Cortex of kidney (tissue), 1 donor: Measurements from ENCODE around the gene COL5A1.

Source experiments
- DNase-seq: peaks from one replicate; lab custom pipeline; 2025; lab: John Stamatoyannopoulos, UW

Gene COL5A1

GRCh38 chr9:134744385-134745295 lies 103.0 kb downstream of the COL5A1 start:
- no peak for DNase-seq

- DNase-seq, result no peak
Observed at GRCh38 chr9:134747951-134748489, 106.4 kb downstream of the COL5A1 start.

GRCh38 chr9:134748591-134748990 lies 107.0 kb downstream of the COL5A1 start:
- DNase-seq, result no peak

GRCh38 chr9:134750450-134751155 lies 109.0 kb downstream of the COL5A1 start:
- no peak for DNase-seq

- no peak for DNase-seq
Observed at GRCh38 chr9:134751622-134752021, 110.0 kb downstream of the COL5A1 start.

DNA sequence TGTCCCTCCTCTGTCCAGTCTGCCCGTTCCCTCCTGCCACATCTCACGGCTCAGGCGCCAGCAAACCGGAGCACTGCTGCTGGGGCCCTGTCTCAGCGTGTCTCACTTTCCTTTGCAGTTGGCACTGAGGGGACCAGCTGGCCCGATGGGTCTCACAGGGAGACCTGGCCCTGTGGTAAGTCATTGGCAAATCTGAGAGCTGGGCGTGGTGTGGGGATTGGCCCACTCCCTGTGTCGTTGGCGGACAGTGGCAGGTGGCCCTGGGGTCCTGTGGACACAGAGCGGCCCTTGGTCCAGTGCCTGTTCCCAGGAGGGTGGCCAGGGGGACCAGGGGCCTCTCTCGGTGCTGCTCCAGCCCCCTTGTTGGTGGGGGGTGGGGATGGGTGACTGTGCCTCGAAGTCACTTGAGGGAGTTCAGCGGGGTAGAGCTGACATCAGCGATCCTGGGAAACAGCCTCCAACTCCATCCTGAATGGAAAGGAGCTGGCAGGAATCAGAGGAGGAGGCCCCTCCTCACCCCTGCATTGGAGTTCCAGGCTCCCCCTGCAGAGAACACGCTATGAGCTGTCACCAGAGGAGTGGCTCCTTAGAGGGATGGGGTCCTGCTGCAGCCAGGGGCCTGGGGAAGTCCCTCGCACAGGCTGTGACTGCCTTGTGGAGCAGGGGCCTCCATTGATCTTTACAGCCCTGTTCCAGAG lies 111.0 kb downstream of the COL5A1 start:
- no peak for DNase-seq

DNA sequence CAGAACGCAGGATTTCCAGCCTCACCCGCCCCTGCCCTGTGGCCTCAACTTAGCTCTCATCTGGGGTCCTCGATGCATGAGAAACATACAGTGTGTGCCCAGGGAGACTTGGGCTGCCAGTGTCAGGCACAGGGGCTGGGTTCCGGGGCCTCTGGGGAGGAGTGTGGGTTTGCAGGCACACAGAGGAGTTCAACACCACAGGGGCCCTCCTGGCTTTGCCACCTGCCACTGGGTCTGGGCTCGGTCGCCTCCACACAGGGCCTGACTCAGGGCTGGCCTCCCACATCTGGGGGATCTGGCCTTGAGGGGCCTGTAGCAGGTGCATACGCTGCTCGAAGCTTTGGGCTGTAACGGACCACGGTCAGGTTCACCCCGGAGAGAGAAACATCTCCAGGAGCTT lies 111.6 kb downstream of the COL5A1 start:
- DNase-seq, result no peak

DNA sequence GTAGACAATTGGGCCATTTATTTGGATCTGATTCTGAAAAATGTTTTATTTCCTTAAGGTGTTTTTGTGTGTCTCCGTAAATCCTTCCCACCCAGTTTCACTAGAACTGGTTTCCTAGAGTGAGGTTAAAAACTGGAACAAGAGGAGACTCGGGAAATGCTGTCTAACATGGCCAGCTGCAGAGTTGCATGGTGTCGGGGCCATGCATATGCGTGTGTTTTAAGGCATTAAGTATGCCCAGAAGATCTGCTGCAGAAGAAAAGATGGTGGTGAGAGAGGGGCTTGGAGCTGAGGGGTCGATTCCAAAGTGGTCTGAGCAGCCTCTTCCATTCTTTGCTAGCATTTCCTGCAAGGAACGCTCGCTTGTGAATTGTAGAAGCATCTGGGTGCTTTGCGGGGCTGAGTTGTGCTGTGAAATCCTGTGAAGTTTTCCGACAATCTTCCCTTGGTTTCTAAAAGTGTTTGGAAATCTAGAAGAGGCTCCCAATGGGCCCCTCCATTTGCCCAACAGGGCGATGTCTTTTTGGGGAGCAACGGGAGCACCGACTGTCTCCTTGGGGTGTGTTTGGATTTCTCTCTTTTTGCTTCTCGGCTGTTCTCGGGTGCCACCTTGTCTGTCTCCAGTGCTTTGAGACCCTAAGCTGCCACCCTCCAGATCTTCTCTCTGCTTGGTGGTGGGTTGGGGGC lies 113.8 kb downstream of the COL5A1 start:
- DNase-seq, result no peak

- no peak for DNase-seq
Observed at GRCh38 chr9:134756098-134756497, 114.5 kb downstream of the COL5A1 start.

GRCh38 chr9:134757216-134757975 lies 115.8 kb downstream of the COL5A1 start:
- no peak for DNase-seq

DNA sequence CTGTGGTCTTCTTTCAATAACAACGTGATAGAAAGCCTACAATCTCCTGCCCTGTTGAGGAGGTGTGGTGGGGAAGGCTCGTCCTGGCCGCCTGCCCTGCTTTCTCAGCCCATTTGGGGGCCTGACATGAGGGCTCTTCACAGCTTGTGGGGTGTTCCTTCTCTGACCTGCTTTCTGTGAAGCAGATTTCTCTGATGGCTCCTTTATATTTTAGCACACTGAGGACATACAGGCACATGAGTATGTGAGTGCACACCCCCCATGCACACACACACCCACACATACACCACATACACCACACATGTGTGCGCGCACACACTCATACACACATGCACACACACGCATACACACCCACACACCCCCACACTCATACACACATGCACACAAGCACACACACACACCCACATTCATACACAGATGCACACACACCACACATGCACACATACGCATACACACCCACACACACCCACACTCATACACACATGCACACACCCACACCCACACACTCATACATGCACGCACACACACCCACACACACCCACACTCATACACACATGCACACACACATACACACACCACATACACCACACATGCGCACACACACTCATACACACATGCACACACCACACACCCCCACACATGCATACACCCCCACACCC lies 117.5 kb downstream of the COL5A1 start:
- DNase-seq, result no peak

- DNase-seq, result no peak
Observed at GRCh38 chr9:134759913-134760312, 118.3 kb downstream of the COL5A1 start.

DNA sequence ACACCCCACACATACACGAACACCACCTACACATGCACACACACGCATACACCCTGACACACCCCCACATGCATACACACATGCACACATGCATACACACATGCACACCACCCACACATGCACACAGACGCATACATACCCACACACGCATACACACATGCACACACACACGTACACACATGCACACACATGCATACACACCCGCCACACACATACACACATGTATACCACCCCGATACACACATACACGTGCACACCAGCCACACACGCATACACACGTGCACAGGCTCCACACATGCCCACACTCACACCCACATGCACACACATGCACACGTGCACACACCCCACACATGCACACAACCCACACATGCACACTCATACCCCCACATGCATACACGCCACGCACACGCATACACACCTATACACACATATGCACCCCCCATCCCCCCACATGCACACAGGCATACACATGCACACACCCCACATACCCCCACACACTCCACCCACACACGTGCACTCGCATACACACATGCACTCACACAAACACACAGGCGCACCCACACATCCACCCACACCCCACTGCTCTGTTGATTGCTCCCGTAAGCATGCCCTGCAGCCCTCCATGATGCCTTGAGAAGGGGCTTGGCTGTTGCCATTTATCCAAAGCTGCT lies 119.3 kb downstream of the COL5A1 start:
- DNase-seq, result no peak

- no peak for DNase-seq
Observed at GRCh38 chr9:134764473-134765269, 123.1 kb downstream of the COL5A1 start.

- no peak for DNase-seq
Observed at GRCh38 chr9:134765785-134766184, 124.2 kb downstream of the COL5A1 start.

DNA sequence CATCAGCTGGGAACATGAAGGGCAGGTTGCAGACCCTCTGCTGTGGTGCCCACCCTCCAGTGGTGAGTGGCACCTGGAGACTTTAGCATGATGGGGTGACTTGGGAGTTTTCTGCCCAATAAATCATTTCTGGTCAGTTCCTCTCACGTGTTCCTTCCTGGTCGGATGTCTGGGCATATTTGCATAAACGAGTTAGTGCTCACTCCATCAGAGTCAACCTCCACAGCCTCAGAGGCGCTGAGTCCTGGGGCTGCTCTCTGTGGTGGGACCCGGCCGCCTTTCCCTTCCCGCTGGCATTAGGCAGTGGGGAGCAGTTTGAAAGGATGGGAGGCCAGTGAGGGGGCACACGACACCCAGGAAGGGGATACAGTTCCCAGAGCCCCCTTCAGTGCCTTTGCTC lies 125.0 kb downstream of the COL5A1 start:
- no peak for DNase-seq

GRCh38 chr9:134768332-134768708 lies 126.7 kb downstream of the COL5A1 start:
- no peak for DNase-seq

DNA sequence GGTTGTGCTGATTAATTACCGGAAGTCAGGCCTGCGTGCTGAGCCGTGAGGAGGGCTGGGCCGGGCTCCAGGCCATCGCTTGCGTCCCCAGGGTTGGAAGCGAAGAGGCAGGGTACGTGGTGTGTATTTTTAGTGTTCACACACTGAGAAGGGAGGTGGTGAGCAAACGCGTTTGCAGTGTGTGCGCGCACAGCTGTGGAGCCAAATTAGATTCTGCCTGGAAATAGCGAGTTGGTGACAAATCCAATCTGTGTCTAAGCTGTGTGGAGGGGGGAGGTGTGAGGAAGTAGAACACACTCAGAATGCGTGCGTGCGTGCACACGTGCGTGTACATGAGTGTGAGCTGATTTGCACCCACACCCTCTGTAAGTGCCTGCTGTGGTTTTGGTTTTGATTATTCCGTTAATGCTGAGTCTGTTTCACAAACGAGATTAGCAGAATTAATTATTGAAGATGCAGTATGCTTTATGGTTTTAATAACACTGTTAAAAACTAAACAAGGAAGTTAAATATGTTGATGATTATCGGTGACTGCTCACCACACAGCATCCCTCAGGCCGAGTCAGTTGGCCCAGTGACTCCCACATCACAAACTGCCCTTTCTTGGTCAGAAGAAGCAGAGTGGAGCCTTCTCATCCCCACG lies 127.2 kb downstream of the COL5A1 start:
- DNase-seq, result no peak
